Body of pancreas (tissue), 4 donors: Measurements from ENCODE around the gene ZNF92. TPM values are rescaled to one million over a fixed set of nuclear protein-coding genes. Genes with fewer than 3 reads are reported as not detected.

Source experiments
- ATAC-seq: fragments of 150-250 bp; one replicate; pipeline ENCODE4 v1.9.1; 2016
- DNase-seq, 4 donors: peaks; one replicate each; pipeline ENCODE4 v3.0.0-alpha.2; 2019
- H3K27ac ChIP-seq, 4 donors: fragments of 200-600 bp; sonication (generic); 1 replicate in 3 of 4; 2 replicates in 1 of 4; pipeline versions ENCODE4 v1.5.1 to v1.6.1; 2016 to 2019; ENCODE audit warnings: mild to moderate bottlenecking in 1 of 4, mixed read lengths in 1 of 4, moderate library complexity in 1 of 4
- H3K27me3 ChIP-seq, 2 donors: fragments of 200-600 bp; sonication (generic); one replicate each; pipeline ENCODE4 v1.6.0; 2016; ENCODE audit warnings: mild to moderate bottlenecking in 1 of 2
- H3K36me3 ChIP-seq, 2 donors: fragments of 200-600 bp; sonication (generic); replicated peaks in 1 of 2; 2 replicates each; pipeline ENCODE4 v1.5.1; 2016; ENCODE audit warnings: low read depth in 2 of 2; ENCODE audit not compliant: insufficient read depth in 1 of 2
- H3K4me1 ChIP-seq: fragments of 200-600 bp; sonication (generic); one replicate; pipeline ENCODE4 v1.6.0; 2016
- H3K4me3 ChIP-seq, 2 donors: fragments of 200-600 bp; sonication (generic); 1 replicate in 1 of 2; 2 replicates in 1 of 2; pipeline ENCODE4 v1.5.1; 2016 to 2019
- H3K9me3 ChIP-seq, 3 donors: fragments of 200-600 bp; sonication (generic); 1 replicate in 2 of 3; 2 replicates in 1 of 3; pipeline ENCODE4 v1.5.1; 2016
- CTCF ChIP-seq, 7 experiments: fragments of 450-650 bp in 4 of 7; fragments of 200-600 bp in 3 of 7; sonication (generic) in 3 of 7; IDR thresholded peaks; one replicate each; pipeline ENCODE4 v1.5.1; 2016 to 2019; ENCODE audit warnings: antibody characterized with exemption in 7 of 7
- POLR2A ChIP-seq, 3 donors: fragments of 450-650 bp; IDR thresholded peaks; one replicate each; pipeline ENCODE4 v1.6.1; 2016; ENCODE audit warnings: antibody characterized with exemption in 3 of 3, mild to moderate bottlenecking in 2 of 3
- WGBS, 2 donors: methylation state at CpG; one replicate each; pipeline ENCODE4 v1.1.5; 2017; 5-methylcytosine and 5-hydroxymethylcytosine counted together
- intact Hi-C: fragments of 100-400 bp; cut with DNase I; formaldehyde crosslinking; loops from one replicate; pipeline ENCODE4 v1.15.1; 2023
- total RNA-seq, 2 donors: library from RNA; depleted of rRNA; stranded (reverse); fragments of >200 nt; gene quantifications; one replicate each; pipeline ENCODE4 v1.1.0, GENCODE V29; 2016

The ZNF92 gene
- 1 to 10 TPM; 1.3 to 6.2 TPM for total RNA-seq

DNA sequence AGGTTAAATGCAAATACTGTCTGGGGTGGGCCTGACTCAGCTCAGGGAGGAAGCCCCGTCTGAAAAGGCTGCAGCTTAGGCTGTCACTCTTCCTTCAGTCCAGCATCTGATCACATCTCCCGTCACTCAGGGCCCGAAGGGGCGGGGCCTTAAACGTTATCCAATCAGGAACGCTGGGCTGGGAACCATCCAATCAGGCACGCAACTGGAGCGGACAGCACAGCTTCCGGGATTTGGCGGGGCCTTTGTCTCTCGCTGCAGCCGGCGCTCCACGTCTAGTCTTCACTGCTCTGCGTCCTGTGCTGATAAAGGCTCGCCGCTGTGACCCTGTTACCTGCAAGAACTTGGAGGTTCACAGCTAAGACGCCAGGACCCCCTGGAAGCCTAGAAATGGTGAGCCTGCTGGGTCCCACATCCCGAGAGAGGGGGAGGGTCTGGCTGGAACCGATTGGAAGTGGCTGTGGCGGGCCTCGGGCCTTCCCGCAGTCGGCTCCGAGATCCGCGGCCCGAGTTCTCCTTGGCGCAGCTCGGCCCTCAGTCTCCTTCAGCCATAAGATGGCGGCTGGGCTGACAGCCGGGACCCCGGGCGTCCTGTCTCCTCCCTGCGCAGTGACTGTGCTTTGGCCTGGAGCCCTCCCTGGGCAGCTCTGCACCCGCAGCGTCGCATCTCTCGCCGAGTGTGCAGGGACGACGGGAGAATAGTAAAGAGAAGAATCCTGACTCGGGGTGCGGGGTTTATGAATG is at the start of gene ZNF92:
TSS of gene ZNF92 (plus strand) at position 248 of the 744 bp plus-strand sequence. CDS start at position 391, 143 bp downstream.
- TF ChIP-seq CTCF (IDR thresholded peaks at IDR 0.05) = no peak
- TF ChIP-seq POLR2A (IDR thresholded peaks at IDR 0.05) = peak; percentile 74 to 96 (median 95)
- Histone ChIP-seq H3K9me3 (no peaks in the 10 kb centered on the region), H3K36me3 (no peaks in the 10 kb centered on the region), H3K4me3 (peak within 1 kb of the TSS; percentile 58 to 67), H3K27me3 (no peaks in the 10 kb centered on the region), H3K4me1 (peaks cover 14% of the 10 kb centered on the region), H3K27ac (peak within 1 kb of the TSS; percentile 74 to 94 (median 84))
- ATAC-seq (peak; percentile 99), DNase-seq (peak; percentile 95 to 98 (median 96))
- 1% methylated on average over 18 to 42 of the region's 44 CpGs for WGBS, 2 donors
- intact Hi-C loops = no loop called here

DNA sequence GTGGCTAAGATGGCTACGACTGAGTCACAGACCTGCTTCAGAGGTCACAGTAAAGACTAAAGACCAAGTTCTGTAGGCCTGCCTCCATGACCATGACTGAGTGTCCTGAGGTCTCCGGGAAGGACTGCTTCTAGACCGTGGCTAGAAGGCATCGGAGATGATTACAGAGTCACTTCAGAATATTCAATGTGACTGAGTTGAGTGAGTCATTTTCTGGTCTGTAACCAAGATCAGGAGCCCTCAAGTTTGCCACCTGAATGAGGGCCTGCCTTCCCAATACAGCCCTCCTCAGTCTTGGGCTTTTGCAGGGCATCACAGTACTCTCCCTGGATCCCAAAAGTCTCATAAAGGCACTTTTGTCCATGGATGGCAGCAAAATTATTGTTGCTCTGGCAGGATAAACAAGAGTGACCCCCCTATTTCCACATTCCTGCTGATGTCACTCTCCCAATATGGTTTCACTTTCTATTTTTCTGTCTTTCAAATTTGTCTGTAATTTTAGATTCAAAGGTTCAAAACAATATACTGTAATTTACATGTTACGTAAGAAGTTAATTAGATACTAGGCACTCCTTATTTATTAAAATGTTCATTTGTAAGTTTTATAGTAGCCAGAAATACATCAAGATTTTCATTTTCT is 47.7 kb upstream of the ZNF92 start:
- Histone ChIP-seq H3K9me3 (no peaks in the 10 kb centered on the region), H3K4me1 (no peaks in the 10 kb centered on the region), H3K36me3 (no peaks in the 10 kb centered on the region), H3K4me3 (no peak overlapping the region), H3K27ac (no peak overlapping the region), H3K27me3 (no peaks in the 10 kb centered on the region)
- TF ChIP-seq CTCF (IDR thresholded peaks at IDR 0.05) (no peak), POLR2A (IDR thresholded peaks at IDR 0.05) (no peak)
- ATAC-seq = no peak
- DNase-seq = no peak
- 87 to 95% methylated on average over 5 of the region's 5 CpGs for WGBS, 2 donors
- intact Hi-C loops = no loop called here

DNA sequence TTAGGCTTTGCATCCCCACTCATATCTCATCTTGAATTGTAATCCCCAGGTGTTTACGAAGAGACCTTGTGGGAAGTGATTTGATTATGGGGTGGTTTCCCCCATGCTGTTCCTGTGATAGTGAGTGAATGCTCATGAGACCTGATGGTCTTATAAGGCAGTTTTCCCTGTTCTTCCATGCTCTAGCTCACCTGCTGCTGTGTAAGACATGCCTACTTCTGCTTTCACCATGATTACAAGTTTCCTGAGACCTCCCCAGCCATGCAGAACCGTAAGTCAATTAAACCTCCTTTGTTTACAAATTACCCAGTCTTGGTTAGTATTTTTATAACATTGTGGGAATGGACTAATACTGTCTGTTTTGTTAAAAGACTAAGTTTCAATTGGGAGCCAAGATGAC is 35.3 kb upstream of the ZNF92 start:
- ATAC-seq = no peak
- Histone ChIP-seq H3K9me3 (no peaks in the 10 kb centered on the region), H3K27ac (no peak overlapping the region), H3K27me3 (no peaks in the 10 kb centered on the region), H3K4me3 (no peak overlapping the region), H3K36me3 (no peaks in the 10 kb centered on the region), H3K4me1 (no peaks in the 10 kb centered on the region)
- TF ChIP-seq CTCF (IDR thresholded peaks at IDR 0.05) (no peak), POLR2A (IDR thresholded peaks at IDR 0.05) (no peak)
- DNase-seq = no peak
- WGBS, 2 donors = 27 to 52% methylated on average over 2 of the region's 2 CpGs
- intact Hi-C loops = no loop called here

GRCh38 chr7:65339257-65339656 is 34.4 kb upstream of the ZNF92 start:
- TF ChIP-seq POLR2A (IDR thresholded peaks at IDR 0.05) (no peak), CTCF (IDR thresholded peaks at IDR 0.05) (no peak)
- H3K27ac ChIP-seq = no peak overlapping the region
- intact Hi-C loops = no loop called here
- no peaks in the 10 kb centered on the region for H3K9me3 ChIP-seq
- ATAC-seq (no peak), DNase-seq (no peak)
- H3K36me3 ChIP-seq = no peaks in the 10 kb centered on the region
- no peak overlapping the region for H3K4me3 ChIP-seq
- no peaks in the 10 kb centered on the region for H3K4me1 ChIP-seq
- no peaks in the 10 kb centered on the region for H3K27me3 ChIP-seq
- WGBS, 2 donors = 72 to 82% methylated on average over 3 of the region's 3 CpGs
